HG03520 (cell line): ENCODE data around the gene THBS4.
"Not testable (repeated sequence)": the region's sequence is repeated elsewhere in the genome, so short reads cannot be mapped to it uniquely, and the experiment has no call there.

Experiments
- ATAC-seq: cut with Tn5 transposase; IDR thresholded peaks from one replicate; pipeline ENCODE4 v1.9.1; 2021; ENCODE audit warnings: mild to moderate bottlenecking, moderate library complexity; ENCODE audit not compliant: unreplicated experiment

Gene THBS4

DNA sequence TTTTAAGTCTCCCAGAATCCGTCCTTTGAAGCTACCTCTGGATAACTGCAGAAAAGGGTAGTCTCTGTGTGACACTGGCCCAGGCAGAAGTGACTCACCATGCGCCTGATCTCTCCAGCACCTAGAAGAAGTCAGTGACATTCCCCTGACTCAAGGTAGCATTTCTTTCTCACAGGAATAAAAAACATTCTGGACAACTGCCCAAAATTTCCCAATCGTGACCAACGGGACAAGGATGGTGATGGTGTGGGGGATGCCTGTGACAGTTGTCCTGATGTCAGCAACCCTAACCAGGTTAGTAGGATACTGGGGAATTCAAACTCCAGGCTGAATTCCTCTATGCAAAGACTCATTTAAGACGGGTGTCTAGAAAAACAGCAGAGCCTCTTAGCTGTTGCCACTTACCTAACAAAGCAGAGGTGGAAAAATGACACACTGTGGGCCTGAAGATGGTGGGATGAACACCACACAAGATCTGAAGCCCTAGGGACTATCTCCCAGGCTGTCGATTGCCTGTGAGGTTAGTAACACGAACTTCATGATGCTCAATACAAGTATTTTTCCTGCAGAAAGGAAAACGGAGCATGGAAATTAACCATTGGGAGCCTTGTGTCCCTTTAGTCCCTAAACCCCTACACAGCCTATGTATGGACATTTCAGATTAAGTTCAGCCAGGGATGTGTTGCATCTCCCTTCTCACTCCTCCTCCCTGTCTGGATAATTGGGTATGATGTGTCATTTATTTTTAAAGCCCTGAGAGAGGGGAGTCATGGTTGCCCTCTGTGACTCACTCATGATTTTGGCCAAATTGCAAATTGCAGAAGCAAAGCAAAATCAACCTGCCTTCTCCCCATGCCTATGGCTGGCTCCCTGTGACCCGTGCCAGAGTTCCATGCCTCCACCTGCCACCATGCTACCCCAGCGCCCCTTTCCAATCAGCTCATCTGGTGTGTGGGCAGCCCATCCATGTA lies 37.2 kb downstream of the THBS4 start:
- ATAC-seq: no peak

DNA sequence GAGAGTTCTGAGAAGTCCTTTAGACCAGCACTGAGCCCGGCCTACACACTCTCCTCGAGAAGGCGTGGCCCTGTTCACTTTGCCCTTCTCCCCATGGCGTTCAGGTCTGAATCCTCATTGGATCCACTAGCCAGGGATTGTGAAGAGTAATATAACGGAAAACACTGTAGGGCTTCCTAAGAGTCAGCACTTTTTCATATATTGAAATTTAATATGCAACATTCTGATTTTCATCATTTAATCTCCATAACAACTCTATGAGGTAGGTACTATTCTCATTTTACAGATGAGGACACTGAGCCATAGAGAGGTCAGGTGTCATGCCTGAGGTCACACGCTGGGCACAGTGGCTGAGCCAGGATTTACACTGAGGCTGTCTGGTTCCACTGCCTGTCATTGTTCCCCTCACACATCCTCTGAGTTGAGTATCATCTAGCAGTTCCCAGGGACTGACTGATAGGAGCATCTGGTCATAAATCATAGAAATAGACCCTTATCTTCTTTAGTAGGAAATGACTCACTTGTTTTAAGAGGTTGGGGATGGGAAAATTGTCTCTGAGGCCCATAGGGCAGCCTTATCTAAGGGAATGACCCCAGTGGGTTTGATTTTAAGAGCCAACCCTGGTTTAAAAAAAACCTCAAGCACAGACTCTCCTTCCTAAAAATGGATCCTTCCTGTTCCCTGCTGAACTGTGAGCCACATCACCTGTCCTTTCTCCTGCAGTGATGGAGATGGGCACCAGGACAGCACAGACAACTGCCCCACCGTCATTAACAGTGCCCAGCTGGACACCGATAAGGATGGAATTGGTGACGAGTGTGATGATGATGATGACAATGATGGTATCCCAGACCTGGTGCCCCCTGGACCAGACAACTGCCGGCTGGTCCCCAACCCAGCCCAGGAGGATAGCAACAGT lies 41.2 kb downstream of the THBS4 start:
- ATAC-seq: no peak

DNA sequence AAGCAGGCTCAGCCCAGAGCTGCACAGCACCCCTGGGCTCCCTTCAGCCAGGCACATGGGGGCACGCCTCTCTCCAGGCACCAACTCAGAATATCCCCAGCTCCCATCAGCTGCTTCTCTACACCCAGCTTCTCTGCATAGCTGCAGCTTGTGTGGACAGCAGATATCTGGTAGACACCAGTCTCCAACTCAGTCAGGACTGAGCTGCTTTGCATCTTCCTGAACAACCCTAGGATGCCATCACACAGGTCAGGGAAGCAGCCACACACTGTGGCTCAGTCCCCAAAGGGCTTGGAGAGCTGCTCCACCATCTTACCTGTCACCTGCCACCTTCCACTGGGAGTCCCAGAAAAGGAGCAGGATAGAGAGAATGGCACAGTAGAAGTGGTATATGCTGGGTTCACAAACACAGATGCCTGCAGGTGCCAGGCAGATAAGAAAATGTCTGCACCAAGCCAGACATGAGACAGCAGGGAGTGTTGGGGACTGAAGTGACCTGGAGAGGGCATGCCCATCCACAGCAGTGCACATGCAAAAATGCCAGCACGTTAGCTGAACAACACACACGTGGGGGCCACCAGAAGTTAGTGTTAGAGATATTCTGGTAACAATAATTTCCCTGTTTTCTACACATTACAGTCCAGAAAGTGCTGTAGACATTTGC lies 42.0 kb downstream of the THBS4 start:
- ATAC-seq: no peak

DNA sequence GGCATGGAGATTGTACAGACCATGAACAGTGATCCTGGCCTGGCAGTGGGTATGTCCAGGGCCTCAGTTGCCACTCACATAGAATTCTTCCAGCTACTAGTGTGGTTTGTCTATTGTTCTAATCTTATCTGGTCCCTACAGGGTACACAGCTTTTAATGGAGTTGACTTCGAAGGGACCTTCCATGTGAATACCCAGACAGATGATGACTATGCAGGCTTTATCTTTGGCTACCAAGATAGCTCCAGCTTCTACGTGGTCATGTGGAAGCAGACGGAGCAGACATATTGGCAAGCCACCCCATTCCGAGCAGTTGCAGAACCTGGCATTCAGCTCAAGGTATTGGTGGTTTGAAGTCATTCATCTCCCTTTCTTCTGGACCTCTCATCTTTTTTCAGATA lies 43.8 kb downstream of the THBS4 start:
- ATAC-seq: no peak

DNA sequence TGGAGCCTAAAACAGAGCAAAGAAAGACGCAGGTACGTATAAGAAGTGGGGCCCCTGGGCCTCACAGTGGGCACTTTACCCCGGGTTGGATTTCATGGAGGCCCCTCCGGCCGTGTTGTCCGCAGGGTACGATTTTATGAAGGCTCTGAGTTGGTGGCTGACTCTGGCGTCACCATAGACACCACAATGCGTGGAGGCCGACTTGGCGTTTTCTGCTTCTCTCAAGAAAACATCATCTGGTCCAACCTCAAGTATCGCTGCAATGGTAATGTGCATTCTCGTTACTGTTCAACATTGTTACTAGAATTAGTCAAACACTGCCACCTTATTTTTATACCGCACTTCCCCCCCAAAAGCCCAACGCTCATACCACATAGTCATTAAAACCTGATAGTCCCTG lies 47.1 kb downstream of the THBS4 start:
- no peak for ATAC-seq

DNA sequence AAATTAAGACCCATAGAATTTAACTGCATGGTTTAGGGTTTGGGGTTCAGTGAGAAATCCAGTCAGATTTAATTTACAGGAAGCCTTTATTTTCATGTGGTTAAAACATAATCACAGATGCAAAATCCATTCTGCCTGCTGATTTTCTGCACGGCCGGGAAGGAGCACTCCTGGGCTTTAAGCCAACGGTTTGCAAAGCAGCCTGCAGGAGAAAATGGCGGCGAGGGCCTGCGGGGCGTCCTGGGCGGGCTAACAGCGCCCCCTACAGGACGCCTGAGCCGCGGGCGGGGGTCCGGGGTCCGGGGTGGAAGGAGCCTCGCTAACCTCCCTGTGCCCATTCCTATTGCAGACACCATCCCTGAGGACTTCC lies 47.6 kb downstream of the THBS4 start:
- no peak for ATAC-seq

DNA sequence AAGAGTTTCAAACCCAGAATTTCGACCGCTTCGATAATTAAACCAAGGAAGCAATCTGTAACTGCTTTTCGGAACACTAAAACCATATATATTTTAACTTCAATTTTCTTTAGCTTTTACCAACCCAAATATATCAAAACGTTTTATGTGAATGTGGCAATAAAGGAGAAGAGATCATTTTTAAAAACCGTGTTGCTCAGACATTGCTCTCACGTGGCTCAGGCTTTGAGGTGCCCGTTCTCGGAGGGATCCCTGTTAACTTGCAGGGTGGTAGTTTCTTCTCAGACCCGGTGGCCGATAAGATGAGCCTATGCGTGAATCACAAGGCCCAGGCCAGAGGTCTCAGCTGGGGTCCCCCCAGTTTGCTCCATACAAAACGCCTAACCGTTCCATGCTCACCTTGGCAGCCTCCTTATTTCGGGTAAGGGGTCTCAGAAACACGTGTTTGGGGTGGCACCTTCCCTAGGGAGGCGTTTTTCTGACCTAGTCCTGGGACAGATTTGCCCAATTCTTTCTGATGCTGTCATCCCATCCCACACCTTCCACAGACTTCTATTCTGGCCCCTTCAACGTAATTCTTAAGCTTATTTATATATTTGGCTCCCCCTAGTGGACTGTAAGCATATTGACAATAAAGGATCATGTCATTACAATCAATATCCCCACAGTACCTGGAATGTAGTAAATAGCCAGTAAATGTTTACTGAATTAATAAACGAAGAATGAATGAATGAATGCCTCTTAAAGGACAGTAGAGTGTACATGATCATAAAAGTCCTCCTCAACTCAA lies 48.1 kb downstream of the THBS4 start:
- no peak for ATAC-seq

DNA sequence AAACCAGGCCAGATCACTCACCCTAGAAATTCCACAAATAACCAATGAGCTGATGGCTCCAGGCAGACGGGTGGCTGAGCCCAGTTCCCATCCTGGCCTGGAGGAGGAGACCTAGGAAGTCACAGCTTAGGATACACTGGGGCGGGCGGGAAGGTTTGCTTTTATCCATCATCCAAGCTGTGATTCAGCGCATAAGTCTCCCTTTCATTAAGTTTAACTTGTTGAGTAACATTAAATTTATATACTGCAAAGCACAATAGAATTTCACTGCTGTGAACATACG lies 55.7 kb downstream of the THBS4 start:
- ATAC-seq: no peak

DNA sequence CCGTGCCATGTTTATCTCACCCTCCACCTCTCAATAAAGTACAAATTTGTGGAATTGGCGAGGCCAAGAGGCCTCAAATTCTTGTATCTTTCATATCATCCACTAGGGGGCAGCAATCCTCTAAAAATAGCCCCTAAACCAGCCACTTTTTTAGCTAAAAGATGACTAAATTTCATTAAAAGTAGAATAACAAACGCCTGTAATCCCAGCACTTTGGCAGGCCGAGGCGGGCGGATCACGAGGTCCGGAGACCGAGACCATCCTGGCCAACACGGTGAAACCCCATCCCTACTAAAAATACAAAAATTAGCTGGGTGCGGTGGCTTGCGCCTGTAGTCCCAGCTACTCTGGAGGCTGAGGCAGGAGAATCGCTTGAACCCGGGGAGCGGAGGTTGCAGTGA lies 56.6 kb downstream of the THBS4 start:
- not testable (repeated sequence) for ATAC-seq

DNA sequence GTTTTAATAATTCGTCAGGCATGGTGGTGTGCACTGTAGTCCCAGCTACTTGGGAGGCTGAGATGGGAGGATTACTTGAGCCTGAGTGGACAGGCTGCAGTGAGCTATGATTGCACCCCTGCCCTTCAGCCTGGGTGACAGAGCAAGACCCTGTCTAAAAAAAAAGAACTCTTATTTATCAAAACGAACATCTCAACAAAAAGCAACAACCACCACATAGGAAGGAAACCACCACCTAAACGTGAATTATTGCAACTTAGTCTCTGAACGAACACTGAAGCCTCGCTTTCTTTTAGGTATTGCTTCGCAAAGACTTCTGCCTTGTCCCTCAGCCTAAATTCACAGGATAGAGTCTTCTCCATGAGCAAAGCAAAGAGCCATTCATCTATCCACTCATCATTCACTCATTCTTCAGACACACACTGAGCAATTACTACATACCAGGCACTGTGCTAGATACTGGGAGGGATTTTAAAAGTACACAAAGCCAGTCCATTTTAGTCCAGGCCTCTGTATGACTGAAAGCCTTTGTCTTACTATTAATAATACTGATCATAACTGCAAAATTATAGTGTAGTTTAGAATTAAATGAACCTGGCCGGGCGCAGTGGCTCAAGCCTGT lies 57.4 kb downstream of the THBS4 start:
- no peak for ATAC-seq

DNA sequence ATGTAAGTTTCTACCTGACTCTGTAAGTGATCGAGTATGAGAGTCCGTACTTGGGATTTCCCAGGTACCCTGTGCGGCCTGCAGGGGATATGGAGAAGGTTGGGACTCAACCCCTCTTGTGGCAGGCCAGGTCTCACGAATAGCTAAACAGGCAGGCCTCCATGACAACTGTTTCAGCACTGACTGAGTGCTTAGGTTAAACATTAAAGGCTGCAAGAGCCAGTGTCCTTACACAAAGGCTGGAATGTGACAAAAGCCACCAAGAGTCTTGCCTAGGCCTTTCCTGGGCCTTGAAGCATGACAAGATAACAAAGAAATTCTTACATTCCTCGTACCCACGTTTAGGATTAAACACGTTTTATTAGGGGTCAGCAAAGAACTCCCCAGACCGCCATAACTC lies 58.6 kb downstream of the THBS4 start:
- no peak for ATAC-seq

DNA sequence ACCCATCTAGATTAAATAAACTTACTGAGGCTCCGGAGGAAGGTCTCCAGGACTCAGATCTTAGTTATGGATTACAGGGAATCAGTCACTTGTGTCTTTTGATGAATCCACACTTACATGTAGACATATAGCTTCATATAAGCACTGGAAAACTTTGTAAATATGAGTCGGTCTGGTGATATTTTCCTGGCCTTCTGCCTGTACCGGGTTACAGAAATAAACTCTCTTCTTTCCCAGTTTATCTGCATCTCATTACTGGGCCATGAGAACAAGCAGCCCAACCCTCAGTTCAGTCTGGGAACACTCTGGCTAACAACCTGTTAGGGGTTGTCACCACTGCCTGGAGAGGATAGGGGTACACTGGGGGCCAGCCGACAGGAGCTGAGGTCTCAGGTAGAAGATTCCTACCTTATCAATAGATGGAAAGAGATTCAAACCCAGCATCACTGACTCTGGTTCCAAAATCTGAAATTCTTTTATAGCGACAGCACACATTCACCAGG lies 59.1 kb downstream of the THBS4 start:
- ATAC-seq: no peak

DNA sequence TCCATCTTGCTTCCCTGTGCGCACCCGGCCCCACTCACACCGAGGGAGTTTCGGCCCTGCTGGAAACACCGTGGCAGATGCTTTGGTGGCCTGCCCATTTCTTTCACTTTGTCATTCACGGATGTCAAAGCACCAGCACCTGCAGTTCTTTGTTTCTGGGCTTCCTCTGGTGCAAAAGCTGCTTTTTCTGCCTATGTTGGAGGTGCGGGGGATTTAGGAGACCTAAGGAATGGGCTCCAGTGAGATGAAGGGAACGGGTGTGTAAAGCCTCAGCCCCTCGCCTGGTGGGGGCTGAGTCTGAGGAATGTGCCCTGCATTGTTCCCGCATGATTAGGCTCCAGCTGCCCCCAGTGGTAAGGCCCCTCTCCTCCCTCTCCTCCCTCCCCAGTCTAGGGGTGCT lies 62.3 kb downstream of the THBS4 start:
- no peak for ATAC-seq

DNA sequence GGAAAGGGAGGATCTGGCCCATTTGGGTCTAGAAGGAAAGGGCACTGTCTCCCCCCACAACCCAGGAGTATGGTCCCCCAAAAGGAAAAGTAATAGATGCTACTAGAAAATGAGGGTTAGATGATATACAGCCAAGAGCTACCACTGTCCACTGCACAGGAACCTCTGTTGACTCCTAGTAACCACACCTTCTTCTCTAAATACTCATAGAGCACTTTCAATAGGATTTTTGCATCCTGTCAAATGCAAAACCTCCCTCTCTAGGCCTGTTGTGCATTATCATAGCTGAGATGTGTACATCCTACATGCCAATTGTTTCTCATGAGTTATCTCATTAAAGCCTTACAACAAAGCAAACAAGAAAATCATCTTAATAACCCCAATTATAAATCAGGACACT lies 66.8 kb downstream of the THBS4 start:
- no peak for ATAC-seq

DNA sequence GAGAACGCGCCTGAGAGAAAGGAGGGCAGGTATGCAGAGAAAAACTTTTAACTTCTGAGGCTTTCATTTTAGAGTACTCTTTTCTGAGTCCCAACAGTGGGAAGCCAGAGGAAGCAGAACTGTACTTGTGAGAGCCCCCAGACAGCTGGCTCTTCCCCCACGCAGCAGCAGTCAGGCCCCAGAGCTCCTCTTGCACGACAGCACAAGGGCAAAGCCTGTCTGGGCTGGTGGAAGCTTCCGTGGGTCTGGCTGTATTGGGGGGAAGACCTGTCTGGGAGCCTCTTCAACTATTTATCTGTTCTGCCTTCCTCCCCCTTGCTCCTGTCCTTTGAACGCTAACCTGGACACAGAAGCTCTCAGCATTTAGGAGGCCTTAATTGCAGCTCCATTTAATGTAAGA lies 68.2 kb downstream of the THBS4 start:
- no peak for ATAC-seq

DNA sequence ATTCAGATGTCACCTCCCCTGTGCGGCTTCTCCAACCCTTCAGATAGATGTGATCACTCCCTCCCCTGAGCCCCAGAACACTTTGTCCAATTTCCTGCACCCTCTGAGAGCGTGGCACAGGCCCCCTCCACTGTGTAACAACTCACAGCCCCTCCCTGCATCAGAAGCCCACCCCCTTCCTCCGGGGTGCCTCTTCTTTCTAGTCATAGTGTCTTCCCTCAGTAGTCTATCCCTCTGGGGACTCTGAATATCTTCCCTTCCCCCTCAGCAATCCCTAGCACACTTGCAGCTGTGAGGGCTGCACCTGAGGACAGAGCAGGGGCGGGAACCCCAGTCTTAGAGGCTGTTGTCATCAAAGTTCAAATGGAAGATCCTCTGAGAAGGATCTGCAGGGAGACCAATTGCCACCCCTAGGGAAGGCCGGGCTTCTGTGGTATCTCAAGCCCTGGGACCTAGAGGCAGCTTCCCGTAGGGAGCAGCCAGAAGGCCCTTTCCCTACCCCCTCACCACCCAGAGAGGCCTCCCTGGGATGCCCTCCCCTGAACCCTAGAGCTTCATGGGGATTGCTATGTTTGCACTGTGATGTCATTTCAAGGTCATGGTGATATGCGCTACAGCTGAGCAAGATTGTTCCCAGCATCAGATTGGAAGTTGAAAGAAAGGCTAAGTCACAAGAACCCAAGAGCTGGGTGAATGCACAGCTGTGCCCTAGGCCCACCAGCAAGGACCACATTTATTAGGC lies 70.7 kb downstream of the THBS4 start:
- ATAC-seq: no peak

DNA sequence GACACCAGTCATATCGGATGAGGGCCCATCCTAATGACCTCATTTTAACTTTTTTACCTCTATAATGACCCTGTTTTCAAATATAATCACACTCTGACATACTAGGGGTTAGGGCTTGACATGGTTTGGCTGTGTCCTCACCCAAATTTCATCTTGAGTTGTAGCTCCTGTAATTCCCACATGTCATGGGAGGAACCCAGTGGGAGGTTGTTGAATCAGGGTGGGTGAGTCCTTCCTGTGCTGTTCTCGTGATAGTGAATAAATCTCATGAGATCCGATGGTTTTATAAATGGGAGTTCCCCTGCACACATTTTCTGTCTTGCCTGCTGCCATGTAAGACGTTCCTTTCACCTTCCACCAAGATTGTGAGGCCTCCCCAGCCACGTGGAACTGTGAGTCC lies 71.8 kb downstream of the THBS4 start:
- ATAC-seq: no peak

DNA sequence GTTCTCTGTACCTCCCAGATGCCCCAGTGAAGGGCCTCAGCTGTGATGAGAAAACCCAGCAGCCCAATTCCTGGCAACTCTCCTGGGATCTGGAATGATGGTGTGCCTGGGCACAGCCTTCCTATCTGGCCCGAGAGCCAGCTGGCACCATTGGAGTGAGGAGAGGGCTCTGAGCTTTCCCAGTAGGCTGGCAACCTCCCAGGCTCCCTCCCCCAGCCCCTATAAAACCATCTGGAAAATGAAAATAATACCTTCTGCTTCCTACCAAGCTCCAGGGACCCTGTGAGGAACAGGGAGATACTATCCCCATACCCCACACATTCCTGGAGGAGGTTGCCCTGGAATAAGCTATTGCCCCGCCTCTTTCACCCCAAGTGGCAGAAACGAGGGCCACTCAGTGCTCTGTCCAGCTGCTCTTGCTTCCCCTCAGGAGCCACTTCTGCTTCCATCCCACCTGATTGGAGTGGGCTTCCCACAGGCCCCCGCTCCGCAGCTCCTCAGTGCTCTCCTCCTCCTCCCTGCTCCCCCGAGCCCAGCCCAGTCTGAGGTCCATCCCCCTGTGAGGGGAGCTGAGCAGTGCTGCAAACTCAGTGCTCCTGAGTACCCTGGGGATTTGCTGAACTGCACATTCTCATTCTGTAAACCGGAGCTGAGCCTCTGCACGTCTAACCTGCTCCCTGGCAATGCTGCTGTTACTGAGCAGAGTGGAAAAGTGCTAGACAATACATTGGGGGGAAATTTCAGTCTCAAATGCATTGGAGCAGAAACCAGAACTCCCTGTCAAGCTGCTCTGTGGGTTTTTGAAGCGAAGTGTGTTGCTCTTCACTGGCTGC lies 74.7 kb downstream of the THBS4 start:
- no peak for ATAC-seq
